ENCODE results near the gene APOL3. TPM values are rescaled to one million over a fixed set of nuclear protein-coding genes. Genes with fewer than 3 reads are reported as not detected.
"Not testable (repeated sequence)": the region's sequence is repeated elsewhere in the genome, so short reads cannot be mapped to it uniquely, and the experiment has no call there.

Gene APOL3
- total RNA-seq, 1 donor = 10.4 TPM

DNA sequence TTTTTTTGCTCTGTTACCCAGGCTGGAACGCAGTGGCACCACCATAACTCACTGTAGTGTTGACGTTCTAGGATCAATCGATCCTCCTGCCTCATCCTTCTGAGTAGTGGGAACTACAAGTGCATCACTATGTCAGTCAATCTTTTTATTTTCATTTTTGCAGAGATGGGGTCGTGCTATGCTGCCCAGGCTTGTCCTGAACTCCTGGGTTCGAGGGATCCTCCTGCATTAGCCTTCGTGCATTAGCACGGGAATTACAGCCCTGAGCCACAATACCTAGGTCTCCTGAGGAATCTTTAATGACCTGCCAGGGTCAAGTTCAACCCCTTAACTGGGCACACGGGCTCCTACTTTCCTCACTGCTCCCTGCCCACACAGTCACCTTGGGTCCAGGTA lies 4.4 kb downstream of the APOL3 start:
- no peak for DNase-seq (ENCODE audit: low read depth)
- TF ChIP-seq, protein P1, sequence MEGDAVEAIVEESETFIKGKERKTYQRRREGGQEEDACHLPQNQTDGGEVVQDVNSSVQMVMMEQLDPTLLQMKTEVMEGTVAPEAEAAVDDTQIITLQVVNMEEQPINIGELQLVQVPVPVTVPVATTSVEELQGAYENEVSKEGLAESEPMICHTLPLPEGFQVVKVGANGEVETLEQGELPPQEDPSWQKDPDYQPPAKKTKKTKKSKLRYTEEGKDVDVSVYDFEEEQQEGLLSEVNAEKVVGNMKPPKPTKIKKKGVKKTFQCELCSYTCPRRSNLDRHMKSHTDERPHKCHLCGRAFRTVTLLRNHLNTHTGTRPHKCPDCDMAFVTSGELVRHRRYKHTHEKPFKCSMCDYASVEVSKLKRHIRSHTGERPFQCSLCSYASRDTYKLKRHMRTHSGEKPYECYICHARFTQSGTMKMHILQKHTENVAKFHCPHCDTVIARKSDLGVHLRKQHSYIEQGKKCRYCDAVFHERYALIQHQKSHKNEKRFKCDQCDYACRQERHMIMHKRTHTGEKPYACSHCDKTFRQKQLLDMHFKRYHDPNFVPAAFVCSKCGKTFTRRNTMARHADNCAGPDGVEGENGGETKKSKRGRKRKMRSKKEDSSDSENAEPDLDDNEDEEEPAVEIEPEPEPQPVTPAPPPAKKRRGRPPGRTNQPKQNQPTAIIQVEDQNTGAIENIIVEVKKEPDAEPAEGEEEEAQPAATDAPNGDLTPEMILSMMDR (IDR thresholded peaks at IDR 0.05; ENCODE audit: insufficient read depth, low read depth, low read length) = no peak
- peak overlapping the region; percentile 52 for H3K4me3 ChIP-seq (ENCODE audit: low read depth, low read length)

GRCh38 chr22:36155702-36156101 lies 4.9 kb downstream of the APOL3 start:
- H3K4me3 ChIP-seq (ENCODE audit: low read depth, low read length) = no peak overlapping the region
- TF ChIP-seq, protein P1 (IDR thresholded peaks at IDR 0.05; ENCODE audit: insufficient read depth, low read depth, low read length) = no peak
- peak; percentile 52 for DNase-seq (ENCODE audit: low read depth)

- H3K4me3 ChIP-seq (ENCODE audit: low read depth, low read length) = no peak overlapping the region
- TF ChIP-seq, protein P1 (IDR thresholded peaks at IDR 0.05; ENCODE audit: insufficient read depth, low read depth, low read length) = no peak
- no peak for DNase-seq (ENCODE audit: low read depth)
These were observed 6.1 kb downstream of the APOL3 start for GRCh38 chr22:36154423-36154945.

DNA sequence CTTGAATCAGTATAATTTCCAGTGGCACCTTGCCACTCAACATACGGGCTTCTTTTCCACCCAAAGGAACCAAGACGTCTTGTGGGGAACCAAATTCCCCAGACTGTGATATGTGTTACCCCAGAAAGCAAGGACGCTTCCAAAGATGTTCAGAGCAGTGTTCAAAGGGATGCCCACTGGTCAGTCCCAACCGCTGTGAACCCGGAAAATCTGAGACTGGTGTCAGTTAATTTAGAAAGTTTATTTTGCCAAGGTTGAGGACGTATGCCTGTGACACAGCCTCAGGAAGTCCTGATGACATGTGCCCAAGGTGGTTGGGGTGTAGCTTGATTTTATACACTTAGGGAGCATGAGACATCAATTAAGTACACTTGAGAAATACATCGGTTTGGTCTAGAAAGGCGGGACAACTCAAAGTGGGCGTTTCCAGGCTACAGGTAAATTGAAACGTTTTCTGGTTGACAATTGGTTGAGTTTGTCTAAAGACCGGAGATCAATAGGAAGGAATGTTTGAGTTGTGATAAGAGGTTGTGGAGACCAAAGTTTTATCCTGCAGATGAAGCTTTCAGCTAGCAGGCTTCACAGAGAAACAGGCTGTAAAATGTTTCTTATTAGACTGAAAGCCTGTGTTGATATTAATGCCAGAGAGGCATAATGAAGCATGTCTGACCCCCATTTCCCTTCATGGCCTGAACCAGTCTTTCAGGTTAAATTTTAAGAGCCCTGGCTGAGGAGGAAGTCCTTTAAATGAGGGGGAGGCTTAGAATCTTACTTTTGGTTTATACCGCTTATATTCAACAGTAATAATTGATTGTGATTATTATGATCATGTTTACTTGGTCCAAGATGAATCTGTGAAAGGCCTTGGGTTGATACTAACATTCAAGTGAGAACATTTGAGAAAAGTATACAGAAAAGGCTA lies 6.8 kb downstream of the APOL3 start:
- H3K4me3 ChIP-seq (ENCODE audit: low read depth, low read length) = no peak overlapping the region
- TF ChIP-seq, protein P1 (IDR thresholded peaks at IDR 0.05; ENCODE audit: insufficient read depth, low read depth, low read length) = no peak
- DNase-seq (ENCODE audit: low read depth) = no peak

DNA sequence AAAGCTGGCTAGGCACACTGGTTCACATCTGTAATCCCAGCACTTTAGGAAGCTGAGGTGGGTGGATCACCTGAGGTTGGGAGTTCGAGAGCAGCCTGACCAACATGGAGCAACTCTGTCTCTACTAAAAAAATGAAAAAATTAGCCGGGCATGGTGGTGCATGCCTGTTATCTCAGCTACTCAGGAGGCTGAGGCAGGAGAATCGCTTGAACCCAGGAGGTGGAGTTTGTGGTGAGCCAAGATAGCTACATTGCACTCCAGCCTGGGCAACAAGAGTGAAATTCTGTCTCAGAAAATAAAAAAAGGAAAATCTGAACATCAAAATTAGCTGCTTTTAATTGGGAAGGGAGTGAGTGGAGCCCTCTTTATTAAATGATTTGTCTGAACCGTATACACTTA lies 7.7 kb downstream of the APOL3 start:
- not testable (repeated sequence) for DNase-seq (ENCODE audit: low read depth); H3K4me3 ChIP-seq (ENCODE audit: low read depth, low read length)

DNA sequence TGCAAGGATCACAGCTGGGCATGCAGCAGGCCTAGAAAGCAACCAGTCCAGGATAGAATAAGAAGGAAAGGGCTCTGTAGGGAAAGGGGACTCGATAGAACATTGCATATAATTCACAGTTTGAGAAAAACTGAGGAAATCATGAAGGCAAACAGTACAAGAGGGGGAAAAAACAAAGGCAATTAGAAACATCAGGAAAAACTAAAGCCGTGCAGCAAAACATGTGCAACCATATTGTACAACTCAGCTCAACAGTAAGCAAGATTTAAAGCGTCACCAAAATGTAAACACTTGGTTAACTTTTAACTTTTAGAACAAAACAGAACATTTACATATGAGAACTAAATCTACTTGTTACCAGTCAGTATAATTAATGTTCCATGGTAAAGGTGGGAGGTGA lies 8.5 kb downstream of the APOL3 start:
- no peak for DNase-seq (ENCODE audit: low read depth)
- H3K4me3 ChIP-seq (ENCODE audit: low read depth, low read length) = no peak overlapping the region
- TF ChIP-seq, protein P1 (IDR thresholded peaks at IDR 0.05; ENCODE audit: insufficient read depth, low read depth, low read length) = no peak

- no peak overlapping the region for H3K4me3 ChIP-seq (ENCODE audit: low read depth, low read length)
- peak; percentile 28 for DNase-seq (ENCODE audit: low read depth)
- TF ChIP-seq, protein P1 (IDR thresholded peaks at IDR 0.05; ENCODE audit: insufficient read depth, low read depth, low read length) = no peak
These were observed 9.5 kb downstream of the APOL3 start for GRCh38 chr22:36151006-36151595.
